Tibial artery (tissue), 4 donors: ENCODE results near the gene TTLL8.

Experiments
- DNase-seq, 2 donors: peaks; one replicate each; pipeline ENCODE4 v3.0.0-alpha.2; 2019
- H3K27ac ChIP-seq, 2 donors: fragments of 200-600 bp; sonication (generic) in 1 of 2; 1 replicate in 1 of 2; 2 replicates in 1 of 2; pipeline ENCODE4 v1.5.1; 2018 to 2019; ENCODE audit warnings: mild to moderate bottlenecking in 1 of 2
- H3K27me3 ChIP-seq, 2 donors: fragments of 200-600 bp; sonication (generic) in 1 of 2; one replicate each; pipeline versions ENCODE4 v1.5.1 to v1.6.0; 2016 to 2019
- H3K36me3 ChIP-seq, 3 donors: fragments of 200-600 bp; sonication (generic) in 2 of 3; one replicate each; pipeline ENCODE4 v1.5.1; 2016 to 2019; ENCODE audit warnings: mild to moderate bottlenecking in 2 of 3
- H3K4me1 ChIP-seq, 4 donors: fragments of 200-600 bp; sonication (generic) in 2 of 4; 1 replicate in 3 of 4; 2 replicates in 1 of 4; pipeline ENCODE4 v1.5.1; 2016 to 2019
- H3K4me3 ChIP-seq, 2 donors: fragments of 200-600 bp; sonication (generic) in 1 of 2; 1 replicate in 1 of 2; 2 replicates in 1 of 2; pipeline ENCODE4 v1.5.1; 2018 to 2019; ENCODE audit warnings: mild to moderate bottlenecking in 2 of 2
- H3K9me3 ChIP-seq, 3 donors: fragments of 200-600 bp; sonication (generic) in 1 of 3; one replicate each; pipeline ENCODE4 v1.5.1; 2016 to 2019
- CTCF ChIP-seq, 2 experiments: fragments of 200-600 bp in 1 of 2; fragments of 450-650 bp in 1 of 2; IDR thresholded peaks; one replicate each; pipeline ENCODE4 v1.5.1; 2017 to 2019; ENCODE audit warnings: antibody characterized with exemption in 2 of 2, mild to moderate bottlenecking in 1 of 2, moderate library complexity in 1 of 2
- intact Hi-C: fragments of 100-400 bp; cut with DNase I; formaldehyde crosslinking; loops from one replicate; pipeline ENCODE4 v1.15.0; 2023; ENCODE audit warnings: low total_unique reads

Gene TTLL8

GRCh38 chr22:50076646-50077535, 18.8 kb upstream of the TTLL8 start:
- Histone ChIP-seq H3K4me3 (no peak overlapping the region), H3K9me3 (no peaks in the 10 kb centered on the region), H3K27me3 (peaks cover 0 to 51% of the 10 kb centered on the region in 2 donors), H3K36me3 (no peaks in the 10 kb centered on the region), H3K27ac (no peak overlapping the region), H3K4me1 (no peaks in the 10 kb centered on the region)
- DNase-seq: no peak
- TF ChIP-seq CTCF (IDR thresholded peaks at IDR 0.05): no peak
- intact Hi-C loops: no loop called here

GRCh38 chr22:50074551-50075530, 16.7 kb upstream of the TTLL8 start:
- H3K4me3 ChIP-seq: no peak overlapping the region
- H3K36me3 ChIP-seq: no peaks in the 10 kb centered on the region
- no peaks in the 10 kb centered on the region for H3K4me1 ChIP-seq
- no peak overlapping the region for H3K27ac ChIP-seq
- H3K27me3 ChIP-seq: peaks cover 0 to 44% of the 10 kb centered on the region in 2 donors
- intact Hi-C loops: no loop called here
- TF ChIP-seq CTCF (IDR thresholded peaks at IDR 0.05): no peak
- DNase-seq: no peak
- no peaks in the 10 kb centered on the region for H3K9me3 ChIP-seq

- DNase-seq: peak in 1 of 2 donors; percentile 17
- no peaks in the 10 kb centered on the region for H3K4me1 ChIP-seq
- no peak overlapping the region for H3K4me3 ChIP-seq
- H3K36me3 ChIP-seq: no peaks in the 10 kb centered on the region
- no peaks in the 10 kb centered on the region for H3K9me3 ChIP-seq
- intact Hi-C loops: no loop called here
- H3K27me3 ChIP-seq: peaks cover 0 to 40% of the 10 kb centered on the region in 2 donors
- TF ChIP-seq CTCF (IDR thresholded peaks at IDR 0.05): no peak
- H3K27ac ChIP-seq: no peak overlapping the region
Measured at GRCh38 chr22:50074056-50074455, 16.0 kb upstream of the TTLL8 start.

GRCh38 chr22:50072714-50073538, 14.8 kb upstream of the TTLL8 start:
- H3K4me1 ChIP-seq: no peaks in the 10 kb centered on the region
- no peaks in the 10 kb centered on the region for H3K9me3 ChIP-seq
- no peak for TF ChIP-seq CTCF (IDR thresholded peaks at IDR 0.05)
- DNase-seq: no peak
- intact Hi-C loops: no loop called here
- no peak overlapping the region for H3K4me3 ChIP-seq
- no peak overlapping the region for H3K27ac ChIP-seq
- peaks cover 0 to 44% of the 10 kb centered on the region in 2 donors for H3K27me3 ChIP-seq
- no peaks in the 10 kb centered on the region for H3K36me3 ChIP-seq

GRCh38 chr22:50072167-50072555, 14.1 kb upstream of the TTLL8 start:
- Histone ChIP-seq H3K27ac (no peak overlapping the region), H3K4me1 (no peaks in the 10 kb centered on the region), H3K4me3 (no peak overlapping the region), H3K27me3 (peaks cover 0 to 42% of the 10 kb centered on the region in 2 donors), H3K9me3 (no peaks in the 10 kb centered on the region), H3K36me3 (no peaks in the 10 kb centered on the region)
- no peak for TF ChIP-seq CTCF (IDR thresholded peaks at IDR 0.05)
- intact Hi-C loops: no loop called here
- DNase-seq: no peak
